EL (cell line): Measurements from ENCODE around the gene TRIOBP.

Experiments
- DNase-seq: peaks from one replicate; pipeline ENCODE4 v3.0.0-alpha.2; 2016

Gene TRIOBP

GRCh38 chr22:37664249-37665101 lies 32.4 kb upstream of the TRIOBP start:
- DNase-seq, result no peak

- no peak for DNase-seq
These were observed 31.4 kb upstream of the TRIOBP start for GRCh38 chr22:37665487-37665886.

GRCh38 chr22:37669586-37669985 lies 27.3 kb upstream of the TRIOBP start:
- DNase-seq, result no peak

- DNase-seq, result no peak
These were observed 24.5 kb upstream of the TRIOBP start for GRCh38 chr22:37672206-37672919.

- DNase-seq, result no peak
These were observed 23.9 kb upstream of the TRIOBP start for GRCh38 chr22:37672920-37673455.

- DNase-seq, result no peak
These were observed 22.6 kb upstream of the TRIOBP start for GRCh38 chr22:37674248-37674647.

GRCh38 chr22:37674951-37675929 lies 21.6 kb upstream of the TRIOBP start, which contains the start of gene LGALS1:
Gene LGALS1, plus strand, starts transcription at chr22:37675636. Its CDS starts 67 bp downstream, at chr22:37675703.
- peak; percentile 99 for DNase-seq

GRCh38 chr22:37675930-37676735 lies 20.7 kb upstream of the TRIOBP start:
- peak; percentile 41 for DNase-seq

- peak; percentile 99 for DNase-seq
These were observed 19.9 kb upstream of the TRIOBP start for GRCh38 chr22:37676736-37677492.

GRCh38 chr22:37677493-37677974 lies 19.3 kb upstream of the TRIOBP start:
- no peak for DNase-seq

GRCh38 chr22:37678372-37678771 lies 18.5 kb upstream of the TRIOBP start:
- no peak for DNase-seq

- DNase-seq, result no peak
These were observed 17.2 kb upstream of the TRIOBP start for GRCh38 chr22:37679670-37680069.

GRCh38 chr22:37680191-37680851 lies 16.5 kb upstream of the TRIOBP start:
- peak; percentile 45 for DNase-seq

- peak; percentile 73 for DNase-seq
These were observed 15.8 kb upstream of the TRIOBP start for GRCh38 chr22:37681001-37681424.

- peak; percentile 83 for DNase-seq
These were observed 15.2 kb upstream of the TRIOBP start for GRCh38 chr22:37681556-37682049.

GRCh38 chr22:37684803-37685615 lies 11.8 kb upstream of the TRIOBP start:
- no peak for DNase-seq

GRCh38 chr22:37686002-37686982 lies 10.6 kb upstream of the TRIOBP start, which contains the start of gene NOL12:
Gene NOL12, plus strand, starts transcription at chr22:37686343. Its CDS starts 50 bp downstream, at chr22:37686393.
- peak; percentile 89 for DNase-seq
